SU-DHL-6 (cell line): Measurements from ENCODE around the gene TMEM154.

ENCODE experiments used
- H2AFZ ChIP-seq: fragments of 200-600 bp; sonication (generic); 2 replicates; pipeline ENCODE4 v1.6.1; 2014; ENCODE audit warnings: low read depth, mild to moderate bottlenecking, moderate library complexity, mixed read lengths, antibody characterized with exemption, low read length; ENCODE audit not compliant: severe bottlenecking
- H3F3A ChIP-seq: fragments of 200-600 bp; shearing (Covaris generic); 2 replicates; pipeline ENCODE4 v1.6.0; 2016; ENCODE audit warnings: antibody characterized with exemption, mild to moderate bottlenecking; ENCODE audit not compliant: insufficient read depth
- H3K27ac ChIP-seq: fragments of 200-600 bp; sonication (generic); 2 replicates; pipeline ENCODE4 v1.5.1; 2016; ENCODE audit warnings: low read depth, mild to moderate bottlenecking, low read length, moderate library complexity, mixed read lengths
- H3K27me3 ChIP-seq: fragments of 200-600 bp; sonication (generic), shearing (Covaris generic); 2 replicates; pipeline ENCODE4 v1.6.0; 2014; ENCODE audit warnings: mild to moderate bottlenecking, low read length
- H3K36me3 ChIP-seq: fragments of 200-600 bp; sonication (generic); 2 replicates; pipeline ENCODE4 v1.6.1; 2014; ENCODE audit warnings: mild to moderate bottlenecking, low read length, mixed read lengths
- H3K4me2 ChIP-seq: fragments of 300-600, 200-600 bp; shearing (Covaris generic), sonication (generic); 2 replicates; pipeline ENCODE4 v1.6.0; 2014; ENCODE audit warnings: low read length, low read depth, mild to moderate bottlenecking; ENCODE audit not compliant: poor library complexity, severe bottlenecking
- H3K4me3 ChIP-seq: fragments of 200-600 bp; sonication (generic); 2 replicates; pipeline ENCODE4 v1.5.1; 2014; ENCODE audit warnings: antibody characterized with exemption, low read length, mild to moderate bottlenecking, mixed read lengths; ENCODE audit not compliant: insufficient read depth, poor library complexity, severe bottlenecking
- H3K79me2 ChIP-seq: fragments of 200-600 bp; sonication (generic); 2 replicates; pipeline ENCODE4 v1.6.1; 2014; ENCODE audit warnings: mild to moderate bottlenecking, low read length, moderate library complexity; ENCODE audit not compliant: insufficient read depth
- H3K9ac ChIP-seq: fragments of 200-600 bp; sonication (generic); 2 replicates; pipeline ENCODE4 v1.7.0; 2014; ENCODE audit warnings: mild to moderate bottlenecking, low read length
- H3K9me2 ChIP-seq: fragments of 200-600 bp; sonication (generic); replicated peaks from 2 replicates; pipeline ENCODE4 v1.6.1; 2014; ENCODE audit warnings: low read length; ENCODE audit not compliant: insufficient read depth
- H3K9me3 ChIP-seq: fragments of 200-600 bp; sonication (generic); 2 replicates; pipeline ENCODE4 v1.6.1; 2014; ENCODE audit warnings: low read length, mixed read lengths; ENCODE audit not compliant: insufficient read depth
- H4K20me1 ChIP-seq: fragments of 200-600 bp; sonication (generic); 2 replicates; pipeline ENCODE4 v1.6.1; 2014; ENCODE audit warnings: low read depth, mild to moderate bottlenecking, antibody characterized with exemption, low read length, moderate library complexity, mixed read lengths
- CTCF ChIP-seq: fragments of 200-600 bp; sonication (generic); IDR thresholded peaks from one replicate; pipeline ENCODE4 v1.5.1; 2017; ENCODE audit warnings: antibody characterized with exemption, mild to moderate bottlenecking, low read length, moderate library complexity; ENCODE audit not compliant: insufficient read depth, poor library complexity, severe bottlenecking
- EZH2phosphoT487 ChIP-seq: fragments of 200-600 bp; sonication (generic), shearing (Covaris generic); conservative IDR thresholded peaks from 2 replicates; pipeline ENCODE4 v1.6.1; 2018; ENCODE audit warnings: mild to moderate bottlenecking, antibody characterized with exemption, low read length, moderate library complexity, mixed read lengths

Gene TMEM154

GRCh38 chr4:152591396-152591795, 88.4 kb downstream of the TMEM154 start:
- Histone ChIP-seq H3K4me2 (no peak overlapping the region), H3K9me2 (no peaks in the 10 kb centered on the region), H3F3A (no peaks in the 10 kb centered on the region), H3K9me3 (no peaks in the 10 kb centered on the region), H4K20me1 (no peaks in the 10 kb centered on the region), H3K4me3 (no peak overlapping the region), H3K27me3 (no peaks in the 10 kb centered on the region), H3K9ac (no peak overlapping the region), H2AFZ (no peak overlapping the region), H3K36me3 (no peaks in the 10 kb centered on the region), H3K27ac (no peak overlapping the region), H3K79me2 (no peaks in the 10 kb centered on the region)
- TF ChIP-seq CTCF (no peak), EZH2phosphoT487 (no peak)

GRCh38 chr4:152590179-152591031, 89.4 kb downstream of the TMEM154 start:
- TF ChIP-seq EZH2phosphoT487 (no peak), CTCF (no peak)
- H2AFZ ChIP-seq, result no peak overlapping the region

GRCh38 chr4:152588869-152589268, 90.9 kb downstream of the TMEM154 start:
- no peaks in the 10 kb centered on the region for H3K79me2 ChIP-seq

More at GRCh38 chr4:152590179-152591031, 89.4 kb downstream of the TMEM154 start:
- no peaks in the 10 kb centered on the region for H3K9me2 ChIP-seq
- H3K36me3 ChIP-seq, result no peaks in the 10 kb centered on the region
- H3K27me3 ChIP-seq, result no peaks in the 10 kb centered on the region
- H3K9ac ChIP-seq, result no peak overlapping the region
- no peak overlapping the region for H3K4me3 ChIP-seq
- H4K20me1 ChIP-seq, result no peaks in the 10 kb centered on the region
- no peaks in the 10 kb centered on the region for H3F3A ChIP-seq
- H3K9me3 ChIP-seq, result no peaks in the 10 kb centered on the region
- H3K27ac ChIP-seq, result no peak overlapping the region
- no peaks in the 10 kb centered on the region for H3K79me2 ChIP-seq
- no peak overlapping the region for H3K4me2 ChIP-seq

GRCh38 chr4:152587127-152587526, 92.7 kb downstream of the TMEM154 start:
- Histone ChIP-seq H3K9ac (no peak overlapping the region), H3K9me3 (no peaks in the 10 kb centered on the region), H3K27me3 (no peaks in the 10 kb centered on the region), H3K27ac (no peak overlapping the region), H2AFZ (no peak overlapping the region), H4K20me1 (no peaks in the 10 kb centered on the region), H3K79me2 (no peaks in the 10 kb centered on the region), H3K36me3 (no peaks in the 10 kb centered on the region), H3K4me2 (no peak overlapping the region), H3K9me2 (no peaks in the 10 kb centered on the region), H3K4me3 (no peak overlapping the region), H3F3A (no peaks in the 10 kb centered on the region)
- TF ChIP-seq EZH2phosphoT487 (no peak), CTCF (no peak)

More at GRCh38 chr4:152588869-152589268, 90.9 kb downstream of the TMEM154 start:
- Histone ChIP-seq H3K9ac (no peak overlapping the region), H3K27me3 (no peaks in the 10 kb centered on the region), H3K36me3 (no peaks in the 10 kb centered on the region), H3K4me3 (no peak overlapping the region), H3K4me2 (no peak overlapping the region), H3K9me3 (no peaks in the 10 kb centered on the region), H3K9me2 (no peaks in the 10 kb centered on the region), H2AFZ (no peak overlapping the region), H3F3A (no peaks in the 10 kb centered on the region), H4K20me1 (no peaks in the 10 kb centered on the region), H3K27ac (no peak overlapping the region)
- TF ChIP-seq EZH2phosphoT487, result no peak
